GM06990 (cell line): Measurements from ENCODE around the gene MAP3K13.

Experiments
- DNase-seq: peaks from one replicate; pipeline ENCODE4 v3.0.0-alpha.2; 2011; ENCODE audit not compliant: insufficient read length; ENCODE audit errors: extremely low read depth
- H3K27me3 ChIP-seq: replicated peaks from 2 replicates; pipeline ENCODE4 v1.6.0; 2011; ENCODE audit warnings: low read length; ENCODE audit not compliant: control insufficient read depth, insufficient read depth
- H3K36me3 ChIP-seq: 2 replicates; pipeline ENCODE4 v1.5.1; 2011; ENCODE audit warnings: low read length; ENCODE audit not compliant: control insufficient read depth, insufficient read depth
- H3K4me3 ChIP-seq: replicated peaks from 2 replicates; pipeline ENCODE4 v1.5.1; 2011; ENCODE audit warnings: low read depth, mild to moderate bottlenecking, control low read depth, low read length
- TF ChIP-seq, protein P1 (sequence below): IDR thresholded peaks from 2 replicates; pipeline ENCODE4 v1.5.1; 2011; ENCODE audit warnings: low read length, control low read depth, mild to moderate bottlenecking, inconsistent platforms; ENCODE audit not compliant: insufficient read depth, poor library complexity, severe bottlenecking

The MAP3K13 gene

DNA sequence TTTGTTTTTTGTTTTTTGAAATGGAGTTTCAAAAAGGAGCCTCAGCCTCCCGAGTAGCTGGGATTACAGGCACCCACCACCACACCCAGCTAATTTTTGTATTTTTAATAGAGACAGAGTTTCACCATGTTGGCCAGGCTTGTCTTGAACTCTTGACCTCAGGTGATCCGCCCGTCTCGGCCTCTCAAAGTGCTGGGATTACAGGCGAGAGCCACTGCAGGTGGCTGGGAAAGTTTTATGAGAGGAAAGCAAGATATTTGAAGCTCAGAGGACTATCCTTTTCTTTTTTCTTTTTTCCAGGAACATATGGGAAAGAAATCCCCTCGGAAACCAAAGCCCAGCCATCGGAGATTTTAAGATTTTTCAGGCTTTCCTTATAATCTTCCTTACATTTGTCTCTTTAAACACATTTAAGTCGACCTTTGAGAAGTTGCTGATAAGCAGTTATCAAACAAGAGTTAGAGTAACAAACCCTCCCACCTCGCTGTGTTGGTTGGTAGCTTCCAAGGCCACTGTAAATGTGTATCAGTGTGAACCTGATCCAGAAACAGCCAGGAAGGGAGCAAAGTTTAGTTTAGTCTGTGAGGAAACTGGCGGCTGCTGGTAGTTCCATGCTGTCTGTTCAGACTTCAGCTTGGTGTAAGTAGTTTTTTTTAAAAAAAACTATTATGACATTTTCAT is 34.5 kb upstream of the MAP3K13 start:
- no peaks in the 10 kb centered on the region for H3K36me3 ChIP-seq
- TF ChIP-seq, protein P1, sequence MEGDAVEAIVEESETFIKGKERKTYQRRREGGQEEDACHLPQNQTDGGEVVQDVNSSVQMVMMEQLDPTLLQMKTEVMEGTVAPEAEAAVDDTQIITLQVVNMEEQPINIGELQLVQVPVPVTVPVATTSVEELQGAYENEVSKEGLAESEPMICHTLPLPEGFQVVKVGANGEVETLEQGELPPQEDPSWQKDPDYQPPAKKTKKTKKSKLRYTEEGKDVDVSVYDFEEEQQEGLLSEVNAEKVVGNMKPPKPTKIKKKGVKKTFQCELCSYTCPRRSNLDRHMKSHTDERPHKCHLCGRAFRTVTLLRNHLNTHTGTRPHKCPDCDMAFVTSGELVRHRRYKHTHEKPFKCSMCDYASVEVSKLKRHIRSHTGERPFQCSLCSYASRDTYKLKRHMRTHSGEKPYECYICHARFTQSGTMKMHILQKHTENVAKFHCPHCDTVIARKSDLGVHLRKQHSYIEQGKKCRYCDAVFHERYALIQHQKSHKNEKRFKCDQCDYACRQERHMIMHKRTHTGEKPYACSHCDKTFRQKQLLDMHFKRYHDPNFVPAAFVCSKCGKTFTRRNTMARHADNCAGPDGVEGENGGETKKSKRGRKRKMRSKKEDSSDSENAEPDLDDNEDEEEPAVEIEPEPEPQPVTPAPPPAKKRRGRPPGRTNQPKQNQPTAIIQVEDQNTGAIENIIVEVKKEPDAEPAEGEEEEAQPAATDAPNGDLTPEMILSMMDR, result no peak
- H3K4me3 ChIP-seq, result no peak overlapping the region
- no peaks in the 10 kb centered on the region for H3K27me3 ChIP-seq
- DNase-seq, result no peak

DNA sequence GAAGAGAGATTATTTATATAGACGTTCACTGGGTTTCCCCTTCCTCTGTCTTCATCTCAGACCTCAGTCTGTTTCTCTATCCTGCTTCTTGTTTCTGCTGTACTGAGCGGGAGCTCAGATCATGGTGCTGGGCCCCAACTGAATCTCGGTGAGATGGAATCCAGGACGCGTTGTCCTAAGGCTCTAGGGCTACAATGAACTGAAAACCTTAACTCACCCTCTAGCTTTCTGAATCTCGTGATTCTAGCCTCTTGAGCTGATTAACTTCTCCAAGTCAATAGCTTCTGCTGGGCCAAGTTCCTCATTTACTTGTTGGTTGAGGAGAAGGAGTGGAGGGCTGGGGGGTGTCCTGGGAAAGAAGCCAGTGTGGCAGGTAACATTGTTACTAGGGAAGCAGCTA is 32.7 kb upstream of the MAP3K13 start:
- DNase-seq, result no peak

DNA sequence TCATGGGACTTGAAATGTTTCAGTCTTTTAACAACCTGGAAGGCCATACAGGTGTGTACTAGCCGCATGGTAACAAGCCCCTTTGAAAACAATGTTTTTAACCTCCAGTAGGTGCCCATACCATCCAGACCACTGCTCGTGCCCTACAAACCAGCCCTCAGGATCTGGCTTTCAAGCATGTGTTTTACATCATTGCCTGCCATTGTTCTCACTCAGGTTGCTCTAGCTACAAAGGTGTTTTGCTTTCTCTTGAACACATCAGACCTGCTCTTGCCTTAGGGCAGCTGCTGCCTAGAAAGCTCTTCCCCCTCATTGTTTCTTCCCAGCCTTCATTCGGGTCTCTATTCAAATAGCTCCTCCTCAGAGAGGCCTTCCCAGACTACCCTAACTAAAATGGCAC is 32.3 kb upstream of the MAP3K13 start:
- Histone ChIP-seq H3K27me3 (no peaks in the 10 kb centered on the region), H3K36me3 (no peaks in the 10 kb centered on the region), H3K4me3 (no peak overlapping the region)
- no peak for DNase-seq
- TF ChIP-seq, protein P1, result no peak

More for the DNA sequence above, 32.7 kb upstream of the MAP3K13 start:
- TF ChIP-seq, protein P1, result no peak
- H3K36me3 ChIP-seq, result no peaks in the 10 kb centered on the region
- H3K4me3 ChIP-seq, result no peak overlapping the region
- no peaks in the 10 kb centered on the region for H3K27me3 ChIP-seq

DNA sequence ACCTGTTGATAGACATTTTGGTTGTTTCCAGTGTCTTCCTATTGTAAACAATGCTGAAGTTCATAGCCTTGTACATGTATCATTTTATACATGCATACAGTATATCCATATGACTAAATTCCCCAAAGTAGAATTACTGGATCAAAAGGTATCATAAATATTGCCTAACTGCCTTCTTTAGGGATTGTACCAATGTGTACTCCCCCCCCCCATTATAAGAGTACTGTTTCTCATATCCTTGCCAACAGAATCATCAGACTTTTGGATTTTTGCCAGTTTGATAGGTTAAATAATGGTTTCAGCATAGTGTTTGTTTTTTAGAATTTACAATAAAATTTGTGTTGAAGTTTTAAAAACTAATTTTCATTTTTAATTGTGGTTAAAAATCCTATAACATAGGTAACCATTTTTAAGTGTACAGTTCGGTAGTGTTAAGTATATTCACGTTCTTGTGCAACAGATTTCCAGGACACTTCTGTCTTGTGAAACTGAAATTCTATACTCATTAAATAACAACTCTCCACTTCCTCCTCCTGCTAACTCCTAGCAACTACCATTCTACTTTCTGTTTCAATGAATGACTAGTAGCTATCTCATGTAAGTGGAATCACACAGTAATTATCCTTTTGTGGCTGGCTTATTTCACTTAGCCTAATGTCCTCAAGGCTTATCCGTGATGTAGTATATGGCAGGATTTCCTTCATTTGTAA is 30.8 kb upstream of the MAP3K13 start:
- Histone ChIP-seq H3K27me3 (no peaks in the 10 kb centered on the region), H3K4me3 (no peak overlapping the region), H3K36me3 (no peaks in the 10 kb centered on the region)
- TF ChIP-seq, protein P1, result no peak
- DNase-seq, result peak; percentile 67

DNA sequence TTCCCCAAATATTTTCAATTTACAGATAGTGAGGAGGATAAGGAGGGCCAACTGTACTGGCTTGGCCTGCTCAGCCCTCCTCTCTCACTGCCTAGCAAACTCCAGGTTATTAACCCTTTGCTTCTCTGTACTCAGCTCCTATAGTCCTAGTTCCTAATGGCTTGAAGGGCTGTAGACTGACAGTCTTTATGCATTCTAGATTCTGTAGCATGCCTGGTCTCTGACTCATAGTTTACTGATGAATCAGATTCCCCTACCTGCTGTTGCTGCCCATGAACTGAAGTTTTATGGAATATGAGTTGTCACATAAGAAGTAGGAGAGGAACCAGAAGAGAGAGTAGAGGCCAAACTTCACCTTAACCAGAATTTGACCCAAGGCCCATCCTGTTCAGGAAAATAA is 27.1 kb upstream of the MAP3K13 start:
- no peaks in the 10 kb centered on the region for H3K36me3 ChIP-seq
- TF ChIP-seq, protein P1, result no peak
- no peak for DNase-seq
- no peak overlapping the region for H3K4me3 ChIP-seq
- H3K27me3 ChIP-seq, result no peaks in the 10 kb centered on the region
